ENCODE data around the gene SMYD4. TPM values are rescaled to one million over a fixed set of nuclear protein-coding genes. Genes with fewer than 3 reads are reported as not detected.

The SMYD4 gene
- total and polyA plus RNA-seq, 9 of the 15 experiments (the other 6 are each of a cell fraction or from before 2014, with no cell fraction given) = 1.3 to 10.2 (median 6.7) TPM

GRCh38 chr17:1829592-1830257 is at the start of gene SMYD4, which contains the start of gene RPA1 (continued):
- TF ChIP-seq AFF1 (IDR thresholded peaks at IDR 0.05; ENCODE audit: low read depth in 1 of 2, partially characterized antibody in 2 of 2) = no peak
- TF ChIP-seq ZKSCAN1 (IDR thresholded peaks at IDR 0.05; ENCODE audit: low read depth, low read length) = no peak
- TF ChIP-seq MAX (CRISPR knock-in tag; IDR thresholded peaks at IDR 0.05) = peak; percentile 56
- TF ChIP-seq ETS2 (tag; IDR thresholded peaks at IDR 0.05; ENCODE audit: borderline replicate concordance, poor library complexity, severe bottlenecking) = no peak
- TF ChIP-seq ARID2 (IDR thresholded peaks at IDR 0.05) = no peak
- TF ChIP-seq RBM15 (IDR thresholded peaks at IDR 0.05; ENCODE audit: insufficient read depth, low read length) = no peak
- TF ChIP-seq ARID3B (CRISPR knock-in tag; IDR thresholded peaks at IDR 0.05; ENCODE audit: borderline replicate concordance) = no peak
- TF ChIP-seq TAF9B (IDR thresholded peaks at IDR 0.05; ENCODE audit: partially characterized antibody) = no peak
- TF ChIP-seq TBP (optimal IDR thresholded peaks at IDR 0.05; ENCODE audit: low read depth, low read length) = peak; percentile 49
- TF ChIP-seq RAD21 (CRISPR knock-in tag; conservative IDR thresholded peaks at IDR 0.05 in 1 of 2, IDR thresholded peaks at IDR 0.05 in 1 of 2) = no peak
- no peak for TF ChIP-seq ATF2 (CRISPR knock-in tag; IDR thresholded peaks at IDR 0.05)
- no peak for TF ChIP-seq ZNF740 (CRISPR knock-in tag; IDR thresholded peaks at IDR 0.05)
- TF ChIP-seq ZNF740 (tag; IDR thresholded peaks at IDR 0.05) = no peak
- peak; percentile 90 for TF ChIP-seq USF1 (CRISPR knock-in tag; IDR thresholded peaks at IDR 0.05)
- TF ChIP-seq CREB3 (tag; conservative IDR thresholded peaks at IDR 0.05; ENCODE audit: low read depth) = no peak
- TF ChIP-seq DIDO1 (tag; IDR thresholded peaks at IDR 0.05; ENCODE audit: low read depth) = no peak

All from K562 (cell line).